MCF 10A (cell line): ENCODE data around the gene CFAP210. TPM values are rescaled to one million over a fixed set of nuclear protein-coding genes. Genes with fewer than 3 reads are reported as not detected.

Experiments
- BruUV-seq: library from RNA; stranded (reverse); fragments of 400-500 nt; replicated peaks from 2 replicates; lab custom pipeline; 2021; lab: Mats Ljungman, UMichigan
- CTCF ChIA-PET: fragments of 300-600 bp; sonication (Branson Sonifier 250); formaldehyde crosslinking; extraction: SDS; loops from one replicate; lab custom pipeline; 2021; ENCODE audit warnings: antibody characterized with exemption, inconsistent platforms; lab: Yijun Ruan, JAX
- POLR2A ChIA-PET: fragments of 300-600, 350-650 bp; sonication (Branson Sonifier 250); formaldehyde crosslinking; extraction: SDS; loops from one replicate; lab custom pipeline; 2020; ENCODE audit warnings: antibody characterized with exemption, inconsistent platforms; lab: Yijun Ruan, JAX
- DNase-seq: peaks from one replicate; pipeline ENCODE4 v3.0.0-alpha.2; 2018; ENCODE audit not compliant: unreplicated experiment
- H3K27ac Mint-ChIP-seq: one replicate; pipeline ENCODE4 v1.8.0; 2022; ENCODE audit warnings: mild to moderate bottlenecking, low read depth, mixed read lengths; ENCODE audit not compliant: unreplicated experiment
- H3K27me3 Mint-ChIP-seq: one replicate; pipeline ENCODE4 v1.8.0; 2022; ENCODE audit warnings: mixed read lengths; ENCODE audit not compliant: insufficient read depth, unreplicated experiment
- H3K36me3 Mint-ChIP-seq: one replicate; pipeline ENCODE4 v1.8.0; 2022; ENCODE audit warnings: mild to moderate bottlenecking, moderate library complexity, mixed read lengths; ENCODE audit not compliant: insufficient read depth, unreplicated experiment
- H3K4me1 Mint-ChIP-seq: one replicate; pipeline ENCODE4 v1.8.0; 2022; ENCODE audit warnings: mixed read lengths; ENCODE audit not compliant: insufficient read depth, unreplicated experiment
- H3K4me3 Mint-ChIP-seq: one replicate; pipeline ENCODE4 v1.8.0; 2022; ENCODE audit warnings: mild to moderate bottlenecking, moderate library complexity, mixed read lengths; ENCODE audit not compliant: unreplicated experiment
- H3K9me3 Mint-ChIP-seq: one replicate; pipeline ENCODE4 v1.8.0; 2022; ENCODE audit warnings: mixed read lengths; ENCODE audit not compliant: unreplicated experiment
- intact Hi-C: fragments of 100-400 bp; cut with micrococcal nuclease; formaldehyde crosslinking; loops from 2 replicates; pipeline ENCODE4 v1.14.1; 2022
- total RNA-seq: library from RNA; stranded (reverse); gene quantifications from 2 replicates; pipeline ENCODE4 v1.2.3, GENCODE V29; 2022
- TF ChIP-seq, protein P1 (sequence below): fragments of 200-600 bp; IDR thresholded peaks from one replicate; pipeline ENCODE4 v1.8.0; 2022; ENCODE audit warnings: antibody characterized with exemption, mild to moderate bottlenecking; ENCODE audit not compliant: unreplicated experiment

Gene CFAP210
- total RNA-seq, 1 experiment from 2014 or later: not detected

DNA sequence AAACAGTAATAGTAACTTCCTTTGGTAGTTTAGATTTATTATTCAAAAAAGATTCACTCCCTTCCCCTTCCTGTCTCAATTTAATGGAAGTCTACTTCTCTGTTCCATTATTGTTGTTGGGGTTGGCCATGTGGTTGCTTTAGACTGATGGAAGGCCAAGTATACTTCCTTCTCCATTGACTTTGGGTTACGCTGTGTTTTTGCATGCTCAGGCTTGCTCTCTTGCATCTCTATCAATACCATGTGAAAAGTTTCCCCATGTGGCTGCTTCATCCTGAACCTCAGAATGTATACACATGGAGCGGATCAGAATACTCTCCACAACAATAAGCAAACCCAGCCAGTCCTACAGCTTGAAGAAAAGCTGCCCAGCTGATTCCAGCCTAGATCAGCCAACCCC is 20.3 kb downstream of the CFAP210 start:
- H3K27me3 Mint-ChIP-seq: no peaks in the 10 kb centered on the region
- no peaks in the 10 kb centered on the region for H3K36me3 Mint-ChIP-seq
- CTCF ChIA-PET: no interaction called here
- BruUV-seq: no TSS peak
- intact Hi-C loops: no loop called here
- no peak overlapping the region for H3K27ac Mint-ChIP-seq
- POLR2A ChIA-PET: no interaction called here
- TF ChIP-seq, protein P1, sequence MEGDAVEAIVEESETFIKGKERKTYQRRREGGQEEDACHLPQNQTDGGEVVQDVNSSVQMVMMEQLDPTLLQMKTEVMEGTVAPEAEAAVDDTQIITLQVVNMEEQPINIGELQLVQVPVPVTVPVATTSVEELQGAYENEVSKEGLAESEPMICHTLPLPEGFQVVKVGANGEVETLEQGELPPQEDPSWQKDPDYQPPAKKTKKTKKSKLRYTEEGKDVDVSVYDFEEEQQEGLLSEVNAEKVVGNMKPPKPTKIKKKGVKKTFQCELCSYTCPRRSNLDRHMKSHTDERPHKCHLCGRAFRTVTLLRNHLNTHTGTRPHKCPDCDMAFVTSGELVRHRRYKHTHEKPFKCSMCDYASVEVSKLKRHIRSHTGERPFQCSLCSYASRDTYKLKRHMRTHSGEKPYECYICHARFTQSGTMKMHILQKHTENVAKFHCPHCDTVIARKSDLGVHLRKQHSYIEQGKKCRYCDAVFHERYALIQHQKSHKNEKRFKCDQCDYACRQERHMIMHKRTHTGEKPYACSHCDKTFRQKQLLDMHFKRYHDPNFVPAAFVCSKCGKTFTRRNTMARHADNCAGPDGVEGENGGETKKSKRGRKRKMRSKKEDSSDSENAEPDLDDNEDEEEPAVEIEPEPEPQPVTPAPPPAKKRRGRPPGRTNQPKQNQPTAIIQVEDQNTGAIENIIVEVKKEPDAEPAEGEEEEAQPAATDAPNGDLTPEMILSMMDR: no peak
- no peak overlapping the region for H3K4me3 Mint-ChIP-seq
- no peak for DNase-seq
- H3K9me3 Mint-ChIP-seq: no peaks in the 10 kb centered on the region
- no peaks in the 10 kb centered on the region for H3K4me1 Mint-ChIP-seq

DNA sequence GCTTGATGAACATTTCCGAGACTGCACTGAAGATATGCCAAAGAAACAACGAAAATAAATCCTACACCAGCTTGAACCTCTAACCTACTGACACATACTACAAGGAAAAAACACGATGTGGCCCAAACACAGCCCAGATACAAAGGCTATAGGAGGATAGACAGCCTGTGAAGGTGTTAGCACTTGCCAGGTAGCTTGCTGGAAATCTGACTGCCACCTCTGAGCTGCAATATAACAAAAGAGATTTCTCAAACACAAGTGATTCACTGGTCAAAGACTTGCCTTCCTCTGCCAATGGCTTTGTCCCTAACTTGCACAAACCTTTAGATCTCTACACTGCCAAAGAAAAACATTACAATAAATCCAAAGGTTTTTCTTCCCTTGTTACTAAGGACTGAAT is 21.1 kb downstream of the CFAP210 start:
- TF ChIP-seq, protein P1: no peak
- no peaks in the 10 kb centered on the region for H3K27me3 Mint-ChIP-seq
- POLR2A ChIA-PET: interaction anchor here (1.4 kb wide), 1 partner anchor 89 kb away, joined by 3 read pairs; the partner anchor contains the start of gene PPIG

DNA sequence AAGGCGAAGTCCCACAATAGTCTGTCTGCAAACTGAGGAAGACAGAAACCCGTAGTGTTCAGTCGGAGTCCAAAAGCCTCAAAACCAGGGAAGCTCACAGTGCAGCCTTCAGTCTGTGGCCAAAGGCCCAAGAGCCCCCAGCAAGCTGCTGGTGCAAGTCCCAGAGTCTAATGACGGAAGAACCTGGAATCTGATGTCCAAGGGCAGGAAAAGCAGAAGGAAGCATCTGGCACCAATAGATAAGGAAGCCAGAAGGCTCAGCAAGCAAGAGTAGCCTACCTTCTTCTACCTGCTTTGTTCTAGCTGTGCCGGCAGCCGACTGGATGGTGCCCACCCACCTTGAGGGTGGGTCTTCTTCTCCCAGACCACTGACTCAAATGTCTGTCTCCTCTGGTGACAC is 21.8 kb downstream of the CFAP210 start:
- ChIA-PET CTCF (no interaction called here), POLR2A (interaction anchor here (0.7 to 1.4 kb wide), 2 partner anchors 37 to 88 kb away, joined by 3 read pairs; partner anchors contain the start of gene PPIG)
- Mint-ChIP-seq H3K9me3 (no peaks in the 10 kb centered on the region), H3K36me3 (no peaks in the 10 kb centered on the region), H3K4me3 (no peak overlapping the region), H3K27ac (no peak overlapping the region), H3K4me1 (no peaks in the 10 kb centered on the region), H3K27me3 (no peaks in the 10 kb centered on the region)
- BruUV-seq: no TSS peak
- TF ChIP-seq, protein P1: no peak
- no peak for DNase-seq
- intact Hi-C loops: no loop called here

More for the DNA sequence above, 21.1 kb downstream of the CFAP210 start:
- Mint-ChIP-seq H3K9me3 (no peaks in the 10 kb centered on the region), H3K27ac (no peak overlapping the region), H3K4me1 (no peaks in the 10 kb centered on the region), H3K36me3 (no peaks in the 10 kb centered on the region), H3K4me3 (no peak overlapping the region)
- BruUV-seq: no TSS peak
- no peak for DNase-seq
- intact Hi-C loops: no loop called here
- CTCF ChIA-PET: no interaction called here

DNA sequence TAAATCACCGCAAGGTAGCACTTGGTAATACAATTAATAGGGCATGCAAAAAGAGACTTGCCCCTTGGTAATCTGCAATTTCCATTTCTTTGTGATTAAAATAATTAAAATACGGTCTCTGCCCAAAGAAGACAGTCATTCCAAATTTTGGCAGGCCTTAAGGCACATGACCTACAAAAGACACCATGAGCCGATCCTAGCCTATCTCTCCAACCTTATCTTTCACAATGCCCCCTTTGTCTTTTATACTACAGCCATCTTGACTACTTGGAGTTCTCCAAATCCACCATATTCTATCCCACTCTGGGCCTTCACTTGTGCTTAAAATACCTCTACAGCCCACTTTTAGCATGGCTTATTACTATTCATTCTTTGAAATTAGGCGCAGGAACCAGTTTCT is 23.3 kb downstream of the CFAP210 start:
- TF ChIP-seq, protein P1: no peak
- no peak overlapping the region for H3K27ac Mint-ChIP-seq
- H3K36me3 Mint-ChIP-seq: no peaks in the 10 kb centered on the region
- H3K4me1 Mint-ChIP-seq: no peaks in the 10 kb centered on the region
- DNase-seq: no peak
- ChIA-PET POLR2A (no interaction called here), CTCF (interaction anchor here (0.6 kb wide), 1 partner anchor 98 kb away, joined by 4 read pairs; no protein-coding TSS in a partner anchor)
- intact Hi-C loops: no loop called here
- no peak overlapping the region for H3K4me3 Mint-ChIP-seq
- no TSS peak for BruUV-seq
- H3K27me3 Mint-ChIP-seq: no peaks in the 10 kb centered on the region
- no peaks in the 10 kb centered on the region for H3K9me3 Mint-ChIP-seq
